GM23338 (cell line): ENCODE measurements around the gene PRCD. TPM values are rescaled to one million over a fixed set of nuclear protein-coding genes. Genes with fewer than 3 reads are reported as not detected.
A peak's percentile ranks its signal among the peaks of the same experiment; 100 is the strongest.

ENCODE experiments used
- ATAC-seq: fragments of 200-7000 bp; cut with Tn5 transposase; 3 replicates; pipeline ENCODE4 v1.9.1; 2020
- DNase-seq: peaks from one replicate; pipeline ENCODE4 v3.0.0-alpha.2; 2015; ENCODE audit warnings: low spot score
- H2AFZ ChIP-seq: fragments of 200-600 bp; sonication (generic); 2 replicates; pipeline ENCODE4 v1.8.0; 2016; ENCODE audit warnings: antibody characterized with exemption, mild to moderate bottlenecking, moderate library complexity
- H3F3A ChIP-seq: fragments of 200-600 bp; sonication (generic); replicated peaks from 2 replicates; pipeline ENCODE4 v1.8.0; 2017; ENCODE audit warnings: antibody characterized with exemption, mixed run types, low read depth
- H3K27ac ChIP-seq: fragments of 200-600 bp; sonication (generic); 2 replicates; pipeline ENCODE4 v1.6.1; 2016; ENCODE audit warnings: low read depth
- H3K27me3 ChIP-seq: fragments of 200-600 bp; sonication (generic); 2 replicates; pipeline ENCODE4 v1.8.0; 2016; ENCODE audit warnings: mild to moderate bottlenecking, mixed run types, moderate library complexity; ENCODE audit not compliant: insufficient read depth
- H3K36me3 ChIP-seq: fragments of 200-600 bp; sonication (generic); 2 replicates; pipeline ENCODE4 v1.8.0; 2016; ENCODE audit warnings: mild to moderate bottlenecking; ENCODE audit not compliant: insufficient read depth
- H3K4me1 ChIP-seq: fragments of 200-600 bp; sonication (generic); 2 replicates; pipeline ENCODE4 v1.8.0; 2016; ENCODE audit warnings: mild to moderate bottlenecking, moderate library complexity; ENCODE audit not compliant: insufficient read depth
- H3K4me2 ChIP-seq: fragments of 200-600 bp; sonication (generic); 2 replicates; pipeline ENCODE4 v1.7.1; 2017; ENCODE audit warnings: mixed run types
- H3K4me3 ChIP-seq: fragments of 200-600 bp; sonication (generic); 2 replicates; pipeline ENCODE4 v1.6.1; 2016; ENCODE audit warnings: mixed run types
- H3K79me2 ChIP-seq: fragments of 200-600 bp; sonication (generic); replicated peaks from 2 replicates; pipeline ENCODE4 v1.8.0; 2017; ENCODE audit warnings: mild to moderate bottlenecking; ENCODE audit not compliant: insufficient read depth
- H3K9me2 ChIP-seq: fragments of 200-600 bp; sonication (generic); 2 replicates; pipeline ENCODE4 v1.8.0; 2017; ENCODE audit not compliant: insufficient read depth
- H4K20me1 ChIP-seq: fragments of 200-600 bp; sonication (generic); replicated peaks from 2 replicates; pipeline ENCODE4 v1.8.0; 2017; ENCODE audit warnings: mild to moderate bottlenecking; ENCODE audit not compliant: insufficient read depth
- H3K27ac Mint-ChIP-seq: 2 replicates; pipeline ENCODE4 v1.8.0; 2020; ENCODE audit warnings: inconsistent platforms, mild to moderate bottlenecking, moderate library complexity, mixed read lengths
- H3K27me3 Mint-ChIP-seq: 3 replicates; pipeline ENCODE4 v1.8.0; 2022; ENCODE audit warnings: low read depth, mild to moderate bottlenecking, moderate library complexity, mixed read lengths, inconsistent platforms; ENCODE audit not compliant: insufficient read depth, poor library complexity
- H3K36me3 Mint-ChIP-seq: 3 replicates; pipeline ENCODE4 v1.8.0; 2021; ENCODE audit warnings: low read depth, mild to moderate bottlenecking, inconsistent platforms, moderate library complexity, mixed read lengths
- H3K4me1 Mint-ChIP-seq: 3 replicates; pipeline ENCODE4 v1.8.0; 2020; ENCODE audit warnings: mild to moderate bottlenecking, inconsistent platforms, mixed read lengths
- H3K4me3 Mint-ChIP-seq: 3 replicates; pipeline ENCODE4 v1.8.0; 2021; ENCODE audit warnings: moderate library complexity, mild to moderate bottlenecking, inconsistent platforms, mixed read lengths
- H3K9me3 Mint-ChIP-seq: 3 replicates; pipeline ENCODE4 v1.8.0; 2020; ENCODE audit warnings: moderate library complexity, mild to moderate bottlenecking, inconsistent platforms, mixed read lengths
- CREB1 ChIP-seq: fragments of 250-450 bp; sonication (Bioruptor Pico); IDR thresholded peaks from 2 replicates; pipeline ENCODE4 v1.5.0; 2020; ENCODE audit warnings: low read depth, mild to moderate bottlenecking, moderate library complexity
- CTCF ChIP-seq, 2 experiments: fragments of 200-600 bp in 1 of 2; sonication (generic) in 1 of 2; conservative IDR thresholded peaks; 2 replicates each; pipeline versions ENCODE4 v1.5.1 to v1.6.1; 2016 to 2017; ENCODE audit warnings: antibody characterized with exemption in 2 of 2, low read depth in 2 of 2, mild to moderate bottlenecking in 2 of 2, moderate library complexity in 1 of 2
- EZH2 ChIP-seq: fragments of 200-600 bp; sonication (generic); IDR thresholded peaks from one replicate; pipeline ENCODE4 v1.8.0; 2017; ENCODE audit warnings: antibody characterized with exemption, mild to moderate bottlenecking, low read depth; ENCODE audit not compliant: unreplicated experiment
- JUNB ChIP-seq: IDR thresholded peaks from one replicate; pipeline ENCODE4 v1.6.1; 2016; ENCODE audit warnings: antibody characterized with exemption; ENCODE audit not compliant: unreplicated experiment
- NANOG ChIP-seq: IDR thresholded peaks from 2 replicates; pipeline ENCODE4 v1.6.1; 2016; ENCODE audit warnings: antibody characterized with exemption, borderline replicate concordance
- STAT1 ChIP-seq: IDR thresholded peaks from one replicate; pipeline ENCODE4 v1.6.1; 2016; ENCODE audit warnings: antibody characterized with exemption; ENCODE audit not compliant: unreplicated experiment
- ZNF331 ChIP-seq: fragments of 250-450 bp; sonication (Bioruptor Pico); IDR thresholded peaks from 2 replicates; pipeline ENCODE4 v1.5.0; 2020; ENCODE audit warnings: low read depth, mild to moderate bottlenecking, moderate library complexity
- polyA plus RNA-seq: library from polyadenylated mRNA; unstranded; fragments of >200 nt; fragmentation: Nextera tagmentation; extraction: Ambion mirVana; gene quantifications from 2 replicates; pipeline ENCODE4 v1.2.1, GENCODE V29; 2016
- total RNA-seq: library from RNA; depleted of rRNA; stranded (reverse); fragments of >200 nt; shearing (Covaris generic); gene quantifications from 2 replicates; pipeline ENCODE4 v1.2.3, GENCODE V29; 2014

The PRCD gene
- total and polyA plus RNA-seq, 2 experiments from 2014 or later: 0.38 to 1.6 TPM

- H3K4me2 ChIP-seq: no peak overlapping the region
- no peaks in the 10 kb centered on the region for H4K20me1 ChIP-seq
- peaks cover 23% of the 10 kb centered on the region for H3K27me3 Mint-ChIP-seq
- H3K27me3 ChIP-seq: no peaks in the 10 kb centered on the region
- H3K4me1 Mint-ChIP-seq: peaks cover 27% of the 10 kb centered on the region
- ATAC-seq (no peak), DNase-seq (peak; percentile 24)
- H3K36me3 Mint-ChIP-seq: no peaks in the 10 kb centered on the region
- H3F3A ChIP-seq: no peaks in the 10 kb centered on the region; the same call in 1 of the 2 replicates
- no peaks in the 10 kb centered on the region for H3K9me3 Mint-ChIP-seq
- no peak overlapping the region for H3K27ac Mint-ChIP-seq
- no peak for TF ChIP-seq CREB1
- H3K79me2 ChIP-seq: no peaks in the 10 kb centered on the region
- H3K36me3 ChIP-seq: no peaks in the 10 kb centered on the region
- no peaks in the 10 kb centered on the region for H3K9me2 ChIP-seq
- no peak overlapping the region for H3K4me3 Mint-ChIP-seq
- H2AFZ ChIP-seq: no peak overlapping the region
- H3K27ac ChIP-seq: no peak overlapping the region
- no peak overlapping the region for H3K4me3 ChIP-seq
- peaks cover 15% of the 10 kb centered on the region; the same call in 1 of the 2 replicates for H3K4me1 ChIP-seq
Observed at GRCh38 chr17:76546556-76547182, 6.8 kb downstream of the PRCD start.

- H3K4me3 Mint-ChIP-seq: no peak overlapping the region
- no peaks in the 10 kb centered on the region for H3K9me2 ChIP-seq
Observed at GRCh38 chr17:76547183-76547641, 7.4 kb downstream of the PRCD start.

GRCh38 chr17:76547642-76548202 lies 7.9 kb downstream of the PRCD start:
- H2AFZ ChIP-seq: no peak overlapping the region
- H3K36me3 ChIP-seq: no peaks in the 10 kb centered on the region
- H3K4me2 ChIP-seq: no peak overlapping the region
- no peak overlapping the region for H3K4me3 ChIP-seq
- H3K79me2 ChIP-seq: no peaks in the 10 kb centered on the region
- Mint-ChIP-seq H3K36me3 (no peaks in the 10 kb centered on the region), H3K27ac (no peak overlapping the region), H3K9me3 (no peaks in the 10 kb centered on the region), H3K4me1 (peaks cover 22% of the 10 kb centered on the region), H3K4me3 (no peak overlapping the region), H3K27me3 (peaks cover 19% of the 10 kb centered on the region)
- DNase-seq (no peak), ATAC-seq (no peak)
- no peak overlapping the region for H3K27ac ChIP-seq
- no peaks in the 10 kb centered on the region; the same call in 1 of the 2 replicates for H3F3A ChIP-seq
- H3K4me1 ChIP-seq: peaks cover 15% of the 10 kb centered on the region; the same call in 1 of the 2 replicates
- no peaks in the 10 kb centered on the region for H4K20me1 ChIP-seq
- no peaks in the 10 kb centered on the region for H3K27me3 ChIP-seq
- no peaks in the 10 kb centered on the region for H3K9me2 ChIP-seq
- TF ChIP-seq JUNB: no peak
- no peak for TF ChIP-seq CREB1
- TF ChIP-seq STAT1: no peak
- TF ChIP-seq NANOG: no peak
- TF ChIP-seq EZH2: no peak
- no peak for TF ChIP-seq ZNF331 (CRISPR knock-in tag)

More at GRCh38 chr17:76547183-76547641, 7.4 kb downstream of the PRCD start:
- TF ChIP-seq CTCF (conservative IDR thresholded peaks at IDR 0.05; ENCODE audit: low read depth in 2 of 2) (peak; percentile 70 to 90), STAT1 (no peak)
- no peaks in the 10 kb centered on the region for H3K9me3 Mint-ChIP-seq
- no peak overlapping the region for H3K4me2 ChIP-seq
- H3K27ac Mint-ChIP-seq: no peak overlapping the region
- peaks cover 24% of the 10 kb centered on the region for H3K4me1 Mint-ChIP-seq
- DNase-seq (peak; percentile 92), ATAC-seq (peak; percentile 76)
- no peaks in the 10 kb centered on the region for H4K20me1 ChIP-seq
- H3K36me3 ChIP-seq: no peaks in the 10 kb centered on the region
- peaks cover 15% of the 10 kb centered on the region; the same call in 1 of the 2 replicates for H3K4me1 ChIP-seq
- no peaks in the 10 kb centered on the region for H3K27me3 ChIP-seq
- no peaks in the 10 kb centered on the region for H3K79me2 ChIP-seq
- peaks cover 19% of the 10 kb centered on the region for H3K27me3 Mint-ChIP-seq
- no peak overlapping the region for H2AFZ ChIP-seq
- no peak overlapping the region for H3K27ac ChIP-seq
- H3K36me3 Mint-ChIP-seq: no peaks in the 10 kb centered on the region
- H3K4me3 ChIP-seq: no peak overlapping the region
- no peaks in the 10 kb centered on the region; the same call in 1 of the 2 replicates for H3F3A ChIP-seq
